ENCODE measurements around the gene NINJ2.

- TF ChIP-seq POLR2A (IDR thresholded peaks at IDR 0.05) = no peak
- TF ChIP-seq, protein P1, sequence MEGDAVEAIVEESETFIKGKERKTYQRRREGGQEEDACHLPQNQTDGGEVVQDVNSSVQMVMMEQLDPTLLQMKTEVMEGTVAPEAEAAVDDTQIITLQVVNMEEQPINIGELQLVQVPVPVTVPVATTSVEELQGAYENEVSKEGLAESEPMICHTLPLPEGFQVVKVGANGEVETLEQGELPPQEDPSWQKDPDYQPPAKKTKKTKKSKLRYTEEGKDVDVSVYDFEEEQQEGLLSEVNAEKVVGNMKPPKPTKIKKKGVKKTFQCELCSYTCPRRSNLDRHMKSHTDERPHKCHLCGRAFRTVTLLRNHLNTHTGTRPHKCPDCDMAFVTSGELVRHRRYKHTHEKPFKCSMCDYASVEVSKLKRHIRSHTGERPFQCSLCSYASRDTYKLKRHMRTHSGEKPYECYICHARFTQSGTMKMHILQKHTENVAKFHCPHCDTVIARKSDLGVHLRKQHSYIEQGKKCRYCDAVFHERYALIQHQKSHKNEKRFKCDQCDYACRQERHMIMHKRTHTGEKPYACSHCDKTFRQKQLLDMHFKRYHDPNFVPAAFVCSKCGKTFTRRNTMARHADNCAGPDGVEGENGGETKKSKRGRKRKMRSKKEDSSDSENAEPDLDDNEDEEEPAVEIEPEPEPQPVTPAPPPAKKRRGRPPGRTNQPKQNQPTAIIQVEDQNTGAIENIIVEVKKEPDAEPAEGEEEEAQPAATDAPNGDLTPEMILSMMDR (IDR thresholded peaks at IDR 0.05) = no peak
Observed at GRCh38 chr12:612886-613285, 50.4 kb downstream of the NINJ2 start.
